H1 (cell line): Measurements from ENCODE around the gene TDG. TPM values are rescaled to one million over a fixed set of nuclear protein-coding genes. Genes with fewer than 3 reads are reported as not detected.

Experiments
- polyA plus RNA-seq, 7 experiments: library from polyadenylated mRNA; depleted of rRNA in 3 of 7; stranded (reverse) in 5 of 7; unstranded in 2 of 7; fragments of >200 nt in 5 of 7; fragments of 200-250 nt in 2 of 7; gene quantifications; 1 replicate in 5 of 7; 2 replicates in 1 of 7; 4 replicates in 1 of 7; pipeline versions ENCODE4 v1.2.1 to v1.2.3, GENCODE V29; 2011 to 2013; ENCODE audit warnings: missing spikeins in 2 of 7, mixed read lengths in 2 of 7
- total RNA-seq: library from RNA; stranded (reverse); fragmentation: NEBNext Ultra II Directional; extraction: Animal tissue kit (Norgen Biotek cat#: 25700); gene quantifications from 2 replicates; pipeline ENCODE4 v1.2.1, GENCODE V29; 2021

TDG gene
- total and polyA plus RNA-seq, 2 of the 8 experiments (the other 6 are each of a cell fraction or from before 2014, with no cell fraction given), result 22.7 to 47.8 TPM

Other genes with a start within 250 kb of the TDG start
- gene NT5DC3, start 124.6 kb upstream of the TDG start, total RNA-seq, result 11.9 and 14.8 TPM in 2 replicates
- 4.1 and 5.4 TPM in 2 replicates for gene NT5DC3, start 124.6 kb upstream of the TDG start, polyA plus RNA-seq (2011; rRNA removed)
- 837 and 847 TPM in 2 replicates for gene HSP90B1, start 35.5 kb upstream of the TDG start, total RNA-seq
- gene HSP90B1, start 35.5 kb upstream of the TDG start, polyA plus RNA-seq (2011; rRNA removed), result 88.9 and 161 TPM in 2 replicates
- gene GLT8D2, start 84.3 kb downstream of the TDG start, total RNA-seq, result 5.7 and 6.8 TPM in 2 replicates
- gene GLT8D2, start 84.3 kb downstream of the TDG start, polyA plus RNA-seq (2011; rRNA removed), result 5.0 and 9.8 TPM in 2 replicates
- gene HCFC2, start 98.7 kb downstream of the TDG start, total RNA-seq, result 1.8 and 2.5 TPM in 2 replicates
- 0.46 and 0.62 TPM in 2 replicates for gene HCFC2, start 98.7 kb downstream of the TDG start, polyA plus RNA-seq (2011; rRNA removed)
- 42.2 and 43.5 TPM in 2 replicates for gene NFYB, start 172.3 kb downstream of the TDG start, total RNA-seq
- 12.4 and 29.1 TPM in 2 replicates for gene NFYB, start 172.3 kb downstream of the TDG start, polyA plus RNA-seq (2011; rRNA removed)
- gene TXNRD1, start 249.9 kb downstream of the TDG start, total RNA-seq, result 120 and 127 TPM in 2 replicates
- gene TXNRD1, start 249.9 kb downstream of the TDG start, polyA plus RNA-seq (2011; rRNA removed), result 56.8 and 70.6 TPM in 2 replicates